Measurements from ENCODE around the gene SLC16A7. TPM values are rescaled to one million over a fixed set of nuclear protein-coding genes. Genes with fewer than 3 reads are reported as not detected.
A peak's percentile ranks its signal among the peaks of the same experiment; 100 is the strongest.

Gene SLC16A7
- total and polyA plus RNA-seq, 4 donors, result 3.4 to 22.9 (median 11.4) TPM

GRCh38 chr12:59803735-59804134 lies 207.9 kb downstream of the SLC16A7 start:
- no peak for TF ChIP-seq CTCF (IDR thresholded peaks at IDR 0.05; ENCODE audit: control extremely low read depth, extremely low read depth)
- Histone ChIP-seq H3K9ac (ENCODE audit: insufficient read depth in 1 of 2, low read length in 2 of 2) (no peak overlapping the region), H3K9me3 (ENCODE audit: control insufficient read depth in 4 of 4, insufficient read depth in 3 of 4, low read length in 3 of 4) (peaks cover 0 to 3% (median 0%) of the 10 kb centered on the region in 4 donors), H3K27ac (ENCODE audit: low read depth in 1 of 2, low read length in 1 of 2) (no peak overlapping the region), H3K4me1 (ENCODE audit: control insufficient read depth in 5 of 5, insufficient read depth in 5 of 5, low read length in 5 of 5) (peaks cover 0 to 6% (median 0%) of the 10 kb centered on the region in 5 donors), H3K27me3 (ENCODE audit: control insufficient read depth in 3 of 3, insufficient read depth in 3 of 3, low read length in 2 of 3) (no peaks in the 10 kb centered on the region), H3K4me3 (no peak overlapping the region), H3K36me3 (ENCODE audit: control insufficient read depth in 4 of 4, insufficient read depth in 4 of 4, low read length in 4 of 4) (no peaks in the 10 kb centered on the region)
- WGBS, 2 donors, result 61 to 77% methylated on average over 1 of the region's 1 CpG
- DNase-seq (peak in 1 of 3 donors; percentile 2), ATAC-seq (ENCODE audit: insufficient read depth, low FRiP score) (no peak)

- no peaks in the 10 kb centered on the region for H3K36me3 ChIP-seq (ENCODE audit: control insufficient read depth in 4 of 4, insufficient read depth in 4 of 4, low read length in 4 of 4)
- ATAC-seq (ENCODE audit: insufficient read depth, low FRiP score) (no peak), DNase-seq (peak in 2 of 3 donors; percentile 49 to 50)
- peak; percentile 26 for TF ChIP-seq CTCF (IDR thresholded peaks at IDR 0.05; ENCODE audit: control extremely low read depth, extremely low read depth)
- no peak overlapping the region for H3K27ac ChIP-seq (ENCODE audit: low read depth in 1 of 2, low read length in 1 of 2)
- no peaks in the 10 kb centered on the region for H3K27me3 ChIP-seq (ENCODE audit: control insufficient read depth in 3 of 3, insufficient read depth in 3 of 3, low read length in 2 of 3)
- peaks cover 0 to 6% (median 0%) of the 10 kb centered on the region in 5 donors for H3K4me1 ChIP-seq (ENCODE audit: control insufficient read depth in 5 of 5, insufficient read depth in 5 of 5, low read length in 5 of 5)
- 10 to 13% methylated on average over 3 of the region's 3 CpGs for WGBS, 2 donors
- no peaks in the 10 kb centered on the region for H3K9me3 ChIP-seq (ENCODE audit: control insufficient read depth in 4 of 4, insufficient read depth in 3 of 4, low read length in 3 of 4)
- no peak overlapping the region for H3K4me3 ChIP-seq
- no peak overlapping the region for H3K9ac ChIP-seq (ENCODE audit: insufficient read depth in 1 of 2, low read length in 2 of 2)
Measured at GRCh38 chr12:59808317-59808910, 212.6 kb downstream of the SLC16A7 start.

- Histone ChIP-seq H3K4me1 (ENCODE audit: control insufficient read depth in 5 of 5, insufficient read depth in 5 of 5, low read length in 5 of 5) (no peaks in the 10 kb centered on the region), H3K9me3 (ENCODE audit: control insufficient read depth in 4 of 4, insufficient read depth in 3 of 4, low read length in 3 of 4) (peaks cover 0 to 2% (median 0%) of the 10 kb centered on the region in 4 donors), H3K27ac (ENCODE audit: low read depth in 1 of 2, low read length in 1 of 2) (no peak overlapping the region), H3K9ac (ENCODE audit: insufficient read depth in 1 of 2, low read length in 2 of 2) (no peak overlapping the region), H3K4me3 (no peak overlapping the region), H3K36me3 (ENCODE audit: control insufficient read depth in 4 of 4, insufficient read depth in 4 of 4, low read length in 4 of 4) (no peaks in the 10 kb centered on the region), H3K27me3 (ENCODE audit: control insufficient read depth in 3 of 3, insufficient read depth in 3 of 3, low read length in 2 of 3) (no peaks in the 10 kb centered on the region)
- TF ChIP-seq CTCF (IDR thresholded peaks at IDR 0.05; ENCODE audit: control extremely low read depth, extremely low read depth), result no peak
- no peak for DNase-seq
- WGBS, 2 donors, result 96 to 98% methylated on average over 14 of the region's 14 CpGs
- no peak for ATAC-seq (ENCODE audit: insufficient read depth, low FRiP score)
Measured at GRCh38 chr12:59811991-59812390, 216.2 kb downstream of the SLC16A7 start.

GRCh38 chr12:59812716-59813115 lies 216.9 kb downstream of the SLC16A7 start:
- Histone ChIP-seq H3K27me3 (ENCODE audit: control insufficient read depth in 3 of 3, insufficient read depth in 3 of 3, low read length in 2 of 3) (no peaks in the 10 kb centered on the region), H3K4me1 (ENCODE audit: control insufficient read depth in 5 of 5, insufficient read depth in 5 of 5, low read length in 5 of 5) (no peaks in the 10 kb centered on the region), H3K9ac (ENCODE audit: insufficient read depth in 1 of 2, low read length in 2 of 2) (no peak overlapping the region), H3K27ac (ENCODE audit: low read depth in 1 of 2, low read length in 1 of 2) (no peak overlapping the region), H3K36me3 (ENCODE audit: control insufficient read depth in 4 of 4, insufficient read depth in 4 of 4, low read length in 4 of 4) (no peaks in the 10 kb centered on the region), H3K4me3 (no peak overlapping the region), H3K9me3 (ENCODE audit: control insufficient read depth in 4 of 4, insufficient read depth in 3 of 4, low read length in 3 of 4) (peaks cover 0 to 4% (median under 1%) of the 10 kb centered on the region in 4 donors)
- WGBS, 2 donors, result 93 to 96% methylated on average over 7 of the region's 7 CpGs
- no peak for TF ChIP-seq CTCF (IDR thresholded peaks at IDR 0.05; ENCODE audit: control extremely low read depth, extremely low read depth)
- no peak for DNase-seq
- no peak for ATAC-seq (ENCODE audit: insufficient read depth, low FRiP score)
